HG03521 (cell line): Measurements from ENCODE around the gene PTOV1.
A peak's percentile ranks its signal among the peaks of the same experiment; 100 is the strongest.
"Not testable (repeated sequence)": the region's sequence is repeated elsewhere in the genome, so short reads cannot be mapped to it uniquely, and the experiment has no call there.

Source experiments
- ATAC-seq: cut with Tn5 transposase; IDR thresholded peaks from one replicate; pipeline ENCODE4 v1.9.1; 2021; ENCODE audit warnings: mild to moderate bottlenecking, moderate library complexity; ENCODE audit not compliant: unreplicated experiment

The PTOV1 gene

GRCh38 chr19:49817964-49818648 lies 32.9 kb upstream of the PTOV1 start, which contains the start of gene MED25:
TSS of gene MED25 (plus strand) at chr19:49818289. CDS start at chr19:49818342, 53 bp downstream.
- ATAC-seq = peak; percentile 62

DNA sequence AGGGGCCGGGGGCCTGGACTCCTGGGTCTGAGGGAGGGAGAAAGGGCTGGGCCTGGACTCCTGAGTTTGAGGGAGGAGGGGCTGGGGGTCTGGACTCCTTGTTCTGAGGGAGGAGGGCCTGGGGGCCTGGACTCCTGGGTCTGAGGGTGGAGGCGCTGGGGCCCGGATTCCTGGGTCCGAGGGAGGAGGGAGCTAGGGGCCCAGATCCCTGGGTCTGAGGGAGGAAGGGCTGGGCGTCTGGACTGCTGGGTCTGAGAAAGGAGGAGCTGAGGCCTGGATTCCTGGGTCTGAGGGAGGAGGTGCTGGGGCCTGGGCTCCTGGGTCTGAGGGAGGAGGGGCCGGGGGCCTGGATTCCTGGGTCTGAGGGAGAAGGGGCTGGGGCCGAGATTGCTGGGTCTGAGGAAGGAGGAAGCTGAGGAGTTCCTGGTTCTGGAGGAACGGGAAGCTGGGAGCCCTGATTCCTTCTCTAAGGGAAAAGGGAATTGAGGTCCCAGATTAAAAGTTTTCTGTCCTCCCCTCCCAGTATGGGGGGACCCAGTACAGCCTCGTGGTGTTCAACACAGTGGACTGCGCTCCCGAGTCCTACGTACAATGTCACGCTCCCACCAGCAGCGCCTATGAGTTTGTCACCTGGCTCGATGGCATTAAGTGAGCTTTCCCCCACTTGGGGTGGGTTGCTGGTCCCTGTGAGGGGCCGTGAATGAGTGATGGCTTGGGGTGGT lies 32.1 kb upstream of the PTOV1 start:
- no peak for ATAC-seq

DNA sequence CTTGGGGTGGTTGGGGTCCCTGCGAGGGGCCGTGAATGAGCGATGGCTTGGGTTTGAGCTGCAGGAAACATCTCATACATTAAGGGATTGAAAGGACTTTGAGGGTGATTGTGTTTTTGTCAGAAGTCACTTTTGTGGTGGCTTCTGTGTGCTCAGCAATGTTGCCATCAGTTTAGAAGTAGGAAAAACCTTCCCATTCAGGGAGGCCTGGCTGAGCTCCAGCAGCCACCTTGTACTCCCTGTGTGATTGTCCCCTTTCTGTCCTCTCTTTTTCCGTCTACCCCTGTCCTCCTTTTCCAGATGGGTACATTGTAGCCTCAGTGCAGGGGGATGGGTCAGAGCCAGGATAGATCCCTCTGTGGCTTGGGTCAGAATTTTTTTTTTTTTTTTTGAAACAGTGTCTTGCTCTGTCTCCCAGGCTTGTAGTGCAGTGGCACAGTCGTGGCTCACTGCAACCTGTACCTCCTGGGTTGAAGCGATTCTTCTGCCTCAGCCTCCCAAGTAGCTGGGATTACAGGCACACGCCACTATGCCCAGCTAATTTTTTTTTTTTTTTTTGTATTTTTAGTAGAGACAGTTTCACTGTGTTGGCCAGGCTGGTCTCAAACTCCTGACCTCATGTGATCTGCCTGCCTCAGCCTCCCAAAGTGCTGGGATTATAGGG lies 31.4 kb upstream of the PTOV1 start:
- ATAC-seq = not testable (repeated sequence)

DNA sequence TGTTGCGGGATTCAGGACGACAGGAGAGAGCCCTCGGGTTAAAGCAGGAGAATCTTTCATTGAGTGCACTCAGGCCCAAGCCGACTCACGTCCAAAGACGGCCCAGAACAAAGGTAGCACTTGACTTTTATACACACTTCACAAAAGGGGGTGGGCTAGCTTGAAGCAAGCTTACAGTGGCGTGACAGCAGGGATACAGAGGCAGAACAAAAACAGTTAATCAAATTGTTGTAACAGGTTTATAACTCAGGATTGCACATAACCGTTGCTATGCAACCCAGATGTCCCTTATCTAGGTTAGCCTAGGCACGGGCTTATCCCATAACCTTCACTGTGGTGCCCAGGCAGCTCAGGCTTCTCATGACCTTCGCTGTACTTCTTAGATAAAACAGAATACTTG lies 30.8 kb upstream of the PTOV1 start:
- no peak for ATAC-seq

- no peak for ATAC-seq
Observed at GRCh38 chr19:49823472-49823871, 27.5 kb upstream of the PTOV1 start.

DNA sequence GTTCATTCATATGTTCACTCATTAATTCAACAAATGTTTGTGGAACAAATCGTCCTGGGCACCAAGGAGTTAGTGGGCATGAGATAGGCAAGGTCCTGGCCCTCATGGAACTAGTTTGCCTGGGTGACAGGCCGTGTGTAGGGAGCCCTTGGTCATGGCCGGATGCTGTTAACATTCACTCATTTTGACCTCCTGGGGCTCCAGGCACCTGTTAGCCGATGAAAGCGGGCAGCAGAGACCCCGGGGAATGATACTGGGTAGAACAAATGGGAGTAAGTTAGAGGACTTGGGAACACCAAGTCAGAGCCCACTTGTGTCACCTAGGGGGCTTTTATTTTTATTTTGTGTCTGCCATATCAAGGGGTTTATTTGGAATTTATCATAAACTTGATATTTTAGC lies 26.3 kb upstream of the PTOV1 start:
- no peak for ATAC-seq

DNA sequence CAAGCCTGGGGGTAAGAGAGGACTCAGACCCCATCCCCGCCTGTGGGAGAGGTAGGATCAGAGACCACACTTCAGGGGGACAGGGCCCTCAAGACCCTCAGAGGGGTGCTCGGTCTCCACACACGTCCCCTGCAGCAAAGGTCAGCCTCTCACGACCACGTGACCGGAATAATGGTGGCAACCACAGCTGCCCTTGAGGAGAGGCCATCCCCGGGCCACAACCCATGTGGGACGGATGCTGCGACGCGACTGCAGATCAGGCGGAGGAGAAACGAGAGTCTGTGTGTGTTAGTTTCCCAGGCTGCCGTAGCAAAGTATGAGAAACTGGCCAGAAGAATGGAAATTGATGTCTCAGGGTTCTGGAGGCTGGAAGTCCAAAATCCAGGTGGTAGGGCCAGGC lies 23.9 kb upstream of the PTOV1 start:
- ATAC-seq = no peak

GRCh38 chr19:49829200-49829599 lies 21.8 kb upstream of the PTOV1 start:
- ATAC-seq = no peak

- no peak for ATAC-seq
Observed at GRCh38 chr19:49829721-49830120, 21.2 kb upstream of the PTOV1 start.

DNA sequence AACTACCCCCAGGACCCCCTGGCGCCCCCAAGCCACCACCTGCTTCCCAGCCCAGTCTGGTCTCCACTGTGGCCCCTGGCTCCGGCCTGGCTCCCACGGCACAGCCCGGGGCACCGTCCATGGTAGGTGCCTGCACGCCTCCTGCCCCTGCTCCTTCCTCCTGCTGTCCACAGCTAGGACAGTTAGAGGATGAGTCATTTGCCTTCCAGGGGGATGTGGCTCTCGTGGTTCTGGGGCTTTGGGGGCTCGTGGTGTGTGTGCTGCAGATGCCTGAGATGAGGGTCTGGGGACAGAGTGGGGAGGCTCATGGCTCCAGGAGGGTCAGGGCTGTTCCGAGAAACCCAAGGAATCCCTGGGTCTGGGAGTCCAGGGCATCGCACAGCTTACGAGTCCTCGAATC lies 20.2 kb upstream of the PTOV1 start:
- ATAC-seq = no peak

DNA sequence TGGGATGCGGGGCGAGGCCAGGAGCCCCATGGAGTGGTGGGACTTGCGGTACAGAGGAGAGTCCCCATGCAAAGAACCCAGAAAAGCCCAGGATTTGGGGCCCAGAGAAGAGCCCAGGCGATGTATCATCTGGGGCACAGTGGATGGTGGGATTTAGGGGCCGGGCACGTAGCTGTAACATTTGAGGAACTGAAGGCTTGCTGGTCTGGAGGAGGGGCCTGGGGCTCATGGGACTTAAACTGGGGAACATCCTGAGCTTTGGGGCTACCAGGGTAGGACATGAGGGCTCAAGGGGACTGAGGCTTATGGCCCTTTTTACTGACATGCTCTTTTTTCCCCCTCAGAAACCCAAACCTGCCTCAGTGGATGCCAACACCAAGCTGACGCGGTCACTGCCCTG lies 19.4 kb upstream of the PTOV1 start:
- no peak for ATAC-seq

- ATAC-seq = no peak
Observed at GRCh38 chr19:49832556-49832955, 18.4 kb upstream of the PTOV1 start.

DNA sequence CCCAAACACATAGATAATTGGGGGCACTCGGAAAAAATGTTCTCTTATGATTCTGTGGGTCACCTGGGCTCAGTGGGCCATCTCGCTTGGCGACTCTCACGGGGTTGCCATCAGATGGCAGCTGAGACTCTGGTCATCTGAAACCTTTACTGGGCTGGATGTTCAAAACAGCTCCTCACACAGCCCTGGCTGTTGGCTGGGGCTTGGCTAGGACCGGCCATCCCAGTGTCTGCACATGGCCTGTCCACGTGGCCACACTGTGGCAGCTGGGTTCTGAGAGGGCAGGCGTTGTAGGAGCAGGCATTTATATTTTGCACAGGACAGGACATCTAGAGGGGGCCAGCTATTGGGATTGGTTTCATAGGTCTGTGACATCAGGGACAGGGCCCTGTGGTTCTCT lies 17.4 kb upstream of the PTOV1 start:
- ATAC-seq = no peak

DNA sequence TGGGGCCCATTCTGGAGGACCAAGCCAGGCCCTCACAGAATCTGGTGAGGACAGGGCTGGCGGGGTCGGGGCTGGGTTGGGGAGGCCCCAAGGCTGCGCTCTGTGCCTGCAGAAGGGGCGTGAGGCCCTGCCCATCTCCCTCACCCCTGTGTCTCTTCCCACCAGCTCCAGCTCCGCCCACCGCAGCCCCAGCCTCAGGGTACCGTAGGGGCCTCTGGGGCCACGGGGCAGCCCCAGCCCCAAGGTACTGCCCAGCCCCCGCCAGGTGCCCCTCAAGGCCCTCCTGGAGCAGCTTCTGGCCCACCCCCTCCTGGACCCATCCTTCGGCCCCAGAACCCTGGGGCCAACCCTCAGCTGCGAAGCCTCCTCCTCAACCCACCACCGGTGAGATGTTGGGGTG lies 15.4 kb upstream of the PTOV1 start:
- ATAC-seq = no peak

GRCh38 chr19:49836176-49837008 lies 14.6 kb upstream of the PTOV1 start:
- ATAC-seq = no peak

DNA sequence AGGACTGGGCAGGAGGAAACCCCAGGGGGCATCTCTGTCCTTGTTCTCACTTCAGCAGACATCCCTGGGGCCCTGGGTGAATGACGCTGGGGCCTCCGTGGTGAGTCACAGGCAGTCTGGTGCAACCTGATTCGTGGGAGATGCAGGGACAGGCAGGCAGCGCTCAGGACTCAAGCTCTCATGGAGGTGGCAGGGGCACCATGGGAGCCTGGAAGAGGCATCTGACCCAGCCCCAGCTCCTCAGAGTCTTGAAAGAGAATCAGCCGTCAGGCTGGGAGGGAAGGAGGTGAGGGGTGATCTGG lies 14.0 kb upstream of the PTOV1 start:
- ATAC-seq = no peak

DNA sequence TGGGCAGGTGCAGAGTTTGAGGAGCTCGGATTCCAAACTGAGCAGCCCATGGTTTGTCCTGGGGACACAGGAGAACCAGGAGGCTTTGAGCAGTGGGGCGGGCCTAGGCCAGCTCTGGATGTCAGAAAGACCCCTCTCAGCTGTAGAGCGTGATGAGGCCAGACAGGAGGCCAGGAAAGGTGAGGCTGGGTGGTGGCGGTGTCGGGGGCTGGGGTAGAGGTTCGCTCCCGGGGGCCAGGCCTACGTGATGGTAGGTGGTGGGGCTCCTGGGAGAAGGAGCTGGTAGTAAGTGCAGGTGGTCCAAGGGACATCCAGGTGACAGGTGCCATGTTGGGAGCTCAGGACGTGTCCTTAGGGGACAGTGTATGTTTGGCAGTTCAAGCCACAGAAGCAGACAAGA lies 13.5 kb upstream of the PTOV1 start:
- ATAC-seq = no peak

DNA sequence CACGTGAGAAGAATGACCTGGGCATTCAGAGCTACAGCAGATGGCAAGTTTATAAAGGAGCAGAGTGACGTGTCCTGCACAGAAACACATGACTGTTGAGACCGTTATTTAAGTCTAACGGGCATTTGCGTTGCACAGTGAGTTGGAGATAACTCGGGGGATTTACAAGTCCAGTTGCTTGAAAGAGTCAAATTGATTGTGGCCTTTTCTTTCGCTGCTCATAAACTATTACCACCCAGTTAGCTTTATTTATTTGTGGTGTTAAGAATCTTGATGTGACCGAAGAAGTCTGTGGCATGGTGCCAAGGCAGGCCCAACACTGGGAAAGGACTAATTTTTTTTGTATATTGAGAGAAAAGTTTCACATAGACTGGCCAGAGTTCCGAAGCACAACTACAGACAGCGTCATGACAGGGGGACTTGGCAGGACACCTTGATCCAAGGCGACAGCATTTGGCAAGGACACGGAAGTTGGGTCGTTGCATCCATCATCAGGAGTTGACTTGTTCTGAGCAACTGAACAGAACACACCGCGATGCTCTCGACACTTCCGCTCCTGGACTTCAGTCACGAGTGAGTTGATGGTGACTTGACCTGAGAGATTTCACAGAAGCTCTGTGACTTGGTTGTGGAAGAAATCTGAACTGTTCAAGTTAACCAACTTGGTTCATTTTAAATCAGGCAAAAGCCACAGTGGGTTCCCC lies 11.9 kb upstream of the PTOV1 start:
- ATAC-seq = no peak

GRCh38 chr19:49839713-49840112 lies 11.2 kb upstream of the PTOV1 start:
- ATAC-seq = no peak

DNA sequence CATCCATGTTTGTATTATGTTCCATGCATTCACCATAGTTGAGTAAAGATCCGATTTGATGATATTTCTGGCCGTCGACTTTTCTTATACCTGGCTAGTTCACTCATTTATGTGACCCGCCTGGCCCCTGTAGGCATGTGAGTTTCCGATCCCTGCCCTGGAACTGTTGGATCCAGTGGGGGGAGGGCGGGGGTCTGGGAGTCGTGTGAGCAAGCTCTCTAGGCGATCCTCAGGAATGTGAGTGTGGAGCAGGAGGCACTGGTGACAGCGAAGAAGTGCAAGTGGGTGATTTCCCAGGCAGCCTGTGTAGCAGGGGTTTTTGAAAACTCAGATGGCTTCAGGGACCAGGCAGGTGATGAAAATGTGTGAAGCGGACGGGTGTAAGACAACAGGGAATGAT lies 10.6 kb upstream of the PTOV1 start:
- no peak for ATAC-seq

DNA sequence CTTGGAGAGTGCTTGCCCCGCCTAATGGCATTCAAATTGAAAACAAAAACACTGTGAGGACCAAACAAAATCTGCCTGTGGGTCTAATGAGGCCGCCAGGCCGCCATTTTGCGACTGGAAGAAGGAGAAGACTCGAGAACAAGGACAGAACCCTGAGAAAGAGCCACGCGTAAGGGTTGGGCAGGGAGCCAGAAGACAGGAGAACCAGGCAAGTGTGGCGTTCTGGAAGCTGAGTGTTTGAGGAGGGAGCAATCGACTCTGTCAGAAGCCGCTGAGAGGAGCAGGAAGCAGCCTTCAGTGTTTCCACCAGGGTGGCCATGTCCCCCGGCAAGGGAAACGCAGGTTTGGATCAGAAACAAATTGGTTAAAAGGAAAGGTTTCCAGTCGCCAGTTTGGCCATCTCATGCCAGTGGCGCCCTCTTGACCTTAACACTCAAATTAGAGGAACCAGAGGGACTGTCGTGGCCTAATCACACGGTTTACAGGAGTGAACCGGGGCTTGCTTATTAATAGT lies 10.2 kb upstream of the PTOV1 start:
- ATAC-seq = no peak
